ENCODE results near the gene PDE9A. TPM values are rescaled to one million over a fixed set of nuclear protein-coding genes. Genes with fewer than 3 reads are reported as not detected.

The PDE9A gene
- total RNA-seq, 4 donors from 2014 or later, result 29.2 to 68.4 (median 40.4) TPM

DNA sequence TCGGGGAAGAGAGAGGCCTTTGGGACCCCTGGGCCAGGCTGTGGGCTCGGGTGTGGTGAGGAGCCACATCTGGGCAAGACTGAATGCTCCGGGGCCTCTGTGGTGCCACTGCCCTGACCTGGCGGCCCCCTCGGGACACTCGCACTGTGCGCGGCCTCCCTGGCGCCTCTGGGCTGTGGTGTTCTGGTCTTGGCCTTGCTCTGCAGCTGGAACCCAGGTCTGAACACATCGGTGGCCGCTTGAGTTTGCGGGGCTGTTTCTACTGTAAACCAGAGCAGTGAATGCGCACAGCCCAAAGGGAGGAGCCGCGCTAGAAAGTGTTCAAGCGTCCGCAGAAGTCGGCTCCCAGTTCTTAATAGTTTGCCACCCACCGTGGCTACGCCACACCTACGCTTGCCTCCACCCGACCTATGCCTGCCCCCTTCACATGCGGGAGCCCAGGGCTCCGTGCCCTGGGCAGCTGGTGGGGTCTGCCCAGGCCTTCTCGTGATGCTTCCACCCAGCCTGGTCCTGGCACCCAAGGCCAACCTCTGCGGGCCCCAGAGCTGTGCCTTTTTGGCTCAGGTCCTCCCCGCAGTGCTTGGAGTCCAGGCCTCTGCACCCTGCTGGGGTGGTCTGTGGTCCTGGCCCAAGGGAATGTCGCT lies 4.4 kb downstream of the PDE9A start:
- intact Hi-C loops (cut with DNase I), result no loop called here
- Histone ChIP-seq H3K27me3 (peaks cover 0 to 12% (median 2%) of the 10 kb centered on the region in 4 donors), H3K4me1 (peaks cover 25 to 69% (median 53%) of the 10 kb centered on the region in 4 donors), H3K4me3 (no peak overlapping the region), H3K9me3 (no peaks in the 10 kb centered on the region), H3K27ac (replicated peaks in 1 of 4) (no peak overlapping the region), H3K36me3 (peaks cover 0 to 15% (median 3%) of the 10 kb centered on the region in 4 donors)
- WGBS, result 90% methylated on average over 22 of the region's 28 CpGs
- no peak for DNase-seq (ENCODE audit: extremely low spot score)
- TF ChIP-seq, protein P1, sequence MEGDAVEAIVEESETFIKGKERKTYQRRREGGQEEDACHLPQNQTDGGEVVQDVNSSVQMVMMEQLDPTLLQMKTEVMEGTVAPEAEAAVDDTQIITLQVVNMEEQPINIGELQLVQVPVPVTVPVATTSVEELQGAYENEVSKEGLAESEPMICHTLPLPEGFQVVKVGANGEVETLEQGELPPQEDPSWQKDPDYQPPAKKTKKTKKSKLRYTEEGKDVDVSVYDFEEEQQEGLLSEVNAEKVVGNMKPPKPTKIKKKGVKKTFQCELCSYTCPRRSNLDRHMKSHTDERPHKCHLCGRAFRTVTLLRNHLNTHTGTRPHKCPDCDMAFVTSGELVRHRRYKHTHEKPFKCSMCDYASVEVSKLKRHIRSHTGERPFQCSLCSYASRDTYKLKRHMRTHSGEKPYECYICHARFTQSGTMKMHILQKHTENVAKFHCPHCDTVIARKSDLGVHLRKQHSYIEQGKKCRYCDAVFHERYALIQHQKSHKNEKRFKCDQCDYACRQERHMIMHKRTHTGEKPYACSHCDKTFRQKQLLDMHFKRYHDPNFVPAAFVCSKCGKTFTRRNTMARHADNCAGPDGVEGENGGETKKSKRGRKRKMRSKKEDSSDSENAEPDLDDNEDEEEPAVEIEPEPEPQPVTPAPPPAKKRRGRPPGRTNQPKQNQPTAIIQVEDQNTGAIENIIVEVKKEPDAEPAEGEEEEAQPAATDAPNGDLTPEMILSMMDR (IDR thresholded peaks at IDR 0.05), result no peak
- TF ChIP-seq EP300 (IDR thresholded peaks at IDR 0.05) (no peak), POLR2AphosphoS5 (IDR thresholded peaks at IDR 0.05) (no peak), POLR2A (IDR thresholded peaks at IDR 0.05; ENCODE audit: low read depth) (no peak)

GRCh38 chr21:42658320-42659105 lies 5.1 kb downstream of the PDE9A start:
- no peak overlapping the region for H3K27ac ChIP-seq (replicated peaks in 1 of 4)
- H3K27me3 ChIP-seq, result peaks cover 0 to 12% (median 0%) of the 10 kb centered on the region in 4 donors
- H3K4me3 ChIP-seq, result no peak overlapping the region
- peaks cover 0 to 20% (median 3%) of the 10 kb centered on the region in 4 donors for H3K36me3 ChIP-seq
- TF ChIP-seq EP300 (IDR thresholded peaks at IDR 0.05) (no peak), POLR2A (IDR thresholded peaks at IDR 0.05; ENCODE audit: low read depth) (no peak), POLR2AphosphoS5 (IDR thresholded peaks at IDR 0.05) (no peak)
- TF ChIP-seq, protein P1 (IDR thresholded peaks at IDR 0.05), result no peak
- DNase-seq (ENCODE audit: extremely low spot score), result no peak
- no peaks in the 10 kb centered on the region for H3K9me3 ChIP-seq
- H3K4me1 ChIP-seq, result peaks cover 21 to 68% (median 48%) of the 10 kb centered on the region in 4 donors
- 87% methylated on average over 15 of the region's 16 CpGs for WGBS
- intact Hi-C loops (cut with DNase I), result no loop called here

DNA sequence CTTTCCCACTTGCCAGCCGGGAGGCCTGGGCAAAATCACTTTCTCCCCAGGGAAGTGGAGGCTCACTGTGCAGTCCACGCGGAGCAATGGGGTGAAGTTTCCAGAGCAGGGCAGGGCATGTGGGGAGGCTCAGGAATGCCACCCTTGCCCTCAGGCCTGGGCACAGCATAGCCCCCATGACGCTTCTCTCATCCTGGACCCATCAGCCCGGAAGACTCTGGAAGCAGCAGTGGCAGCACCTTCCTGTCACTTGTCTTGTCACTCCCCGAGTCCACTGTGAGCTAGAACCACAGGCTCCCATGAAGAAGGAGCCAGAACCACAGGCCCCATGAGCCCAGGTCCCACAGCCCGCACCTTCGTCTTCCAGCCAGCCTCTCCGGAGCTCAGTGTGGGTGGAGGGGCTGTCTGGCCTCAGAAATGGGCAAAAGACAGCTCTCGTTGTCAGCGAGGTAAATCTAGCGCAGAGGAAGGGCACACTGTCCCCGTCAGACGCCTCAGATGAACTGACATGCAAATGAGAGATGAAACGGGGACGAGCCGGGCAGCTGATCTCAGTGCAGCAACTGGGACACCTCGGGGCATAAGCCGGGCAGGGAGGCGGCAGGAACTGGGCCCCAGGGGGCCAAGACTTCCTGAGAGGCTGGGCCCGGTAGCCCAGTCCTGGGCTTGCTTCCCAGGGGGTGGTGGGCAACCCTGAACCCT lies 6.1 kb downstream of the PDE9A start:
- intact Hi-C loops (cut with DNase I), result no loop called here
- Histone ChIP-seq H3K9me3 (no peaks in the 10 kb centered on the region), H3K27me3 (peaks cover 0 to 12% (median 0%) of the 10 kb centered on the region in 4 donors), H3K4me1 (peaks cover 21 to 69% (median 47%) of the 10 kb centered on the region in 4 donors), H3K4me3 (no peak overlapping the region), H3K36me3 (peaks cover 0 to 26% (median 3%) of the 10 kb centered on the region in 4 donors), H3K27ac (replicated peaks in 1 of 4) (no peak overlapping the region)
- TF ChIP-seq POLR2A (IDR thresholded peaks at IDR 0.05; ENCODE audit: low read depth) (no peak), EP300 (IDR thresholded peaks at IDR 0.05) (no peak), POLR2AphosphoS5 (IDR thresholded peaks at IDR 0.05) (no peak)
- TF ChIP-seq, protein P1 (IDR thresholded peaks at IDR 0.05), result no peak
- no peak for DNase-seq (ENCODE audit: extremely low spot score)
- 87% methylated on average over 13 of the region's 21 CpGs for WGBS

DNA sequence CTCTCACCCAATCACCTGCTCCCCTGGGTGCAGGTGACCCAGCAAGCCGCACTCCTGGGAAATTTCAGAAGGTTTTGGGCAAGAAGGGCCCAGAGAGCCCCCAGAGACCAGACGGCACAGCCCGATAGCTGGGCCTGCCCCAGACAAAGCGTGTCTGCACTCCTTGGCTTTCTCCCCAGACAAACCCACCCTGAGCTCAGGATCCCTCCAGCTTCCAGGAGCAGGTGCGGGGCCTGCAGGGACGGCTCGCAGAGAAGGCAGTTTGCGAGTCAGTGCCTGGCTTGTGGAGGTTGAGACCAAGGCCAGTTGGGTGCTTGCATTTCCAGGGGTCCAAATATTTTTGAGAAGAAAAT lies 6.7 kb downstream of the PDE9A start:
- Histone ChIP-seq H3K9me3 (no peaks in the 10 kb centered on the region), H3K27ac (replicated peaks in 1 of 4) (no peak overlapping the region), H3K4me3 (no peak overlapping the region), H3K36me3 (peaks cover 0 to 26% (median 3%) of the 10 kb centered on the region in 4 donors), H3K4me1 (peaks cover 16 to 69% (median 47%) of the 10 kb centered on the region in 4 donors), H3K27me3 (peaks cover 0 to 12% (median 0%) of the 10 kb centered on the region in 4 donors)
- 96% methylated on average over 6 of the region's 8 CpGs for WGBS
- no peak for DNase-seq (ENCODE audit: extremely low spot score)
- no peak for TF ChIP-seq POLR2AphosphoS5 (IDR thresholded peaks at IDR 0.05)
- TF ChIP-seq EP300 (IDR thresholded peaks at IDR 0.05), result no peak
- TF ChIP-seq, protein P1 (IDR thresholded peaks at IDR 0.05), result no peak
- TF ChIP-seq POLR2A (IDR thresholded peaks at IDR 0.05; ENCODE audit: low read depth), result no peak
- intact Hi-C loops (cut with DNase I), result no loop called here

All from esophagus muscularis mucosa (tissue), 4 donors.